Lung (tissue), 12 donors: ENCODE measurements around the gene NFKB1. TPM values are rescaled to one million over a fixed set of nuclear protein-coding genes. Genes with fewer than 3 reads are reported as not detected.

Source experiments
- ATAC-seq: fragments of 200-7000 bp; cut with Tn5 transposase; one replicate; pipeline ENCODE4 v1.9.1; 2020; ENCODE audit warnings: moderate number of reproducible peaks; ENCODE audit not compliant: insufficient read depth, low FRiP score
- DNase-seq, 3 donors: peaks; one replicate each; pipeline ENCODE4 v3.0.0-alpha.2; 2013 to 2017
- H3K27ac ChIP-seq, 2 donors: one replicate each; pipeline ENCODE4 v1.5.1; 2013; ENCODE audit warnings: mild to moderate bottlenecking in 2 of 2, moderate library complexity in 2 of 2, control low read depth in 1 of 2, inconsistent platforms in 1 of 2, low read depth in 1 of 2, low read length in 1 of 2
- H3K27me3 ChIP-seq, 3 donors: one replicate each; pipeline ENCODE4 v1.5.1; 2013; ENCODE audit warnings: low read length in 2 of 3; ENCODE audit not compliant: control insufficient read depth in 3 of 3, insufficient read depth in 3 of 3
- H3K36me3 ChIP-seq, 4 donors: one replicate each; pipeline ENCODE4 v1.5.1; 2013; ENCODE audit warnings: low read length in 4 of 4, mild to moderate bottlenecking in 1 of 4, moderate library complexity in 1 of 4; ENCODE audit not compliant: control insufficient read depth in 4 of 4, insufficient read depth in 4 of 4
- H3K4me1 ChIP-seq, 5 donors: one replicate each; pipeline ENCODE4 v1.5.1; 2013; ENCODE audit warnings: low read length in 5 of 5, mild to moderate bottlenecking in 2 of 5, moderate library complexity in 1 of 5; ENCODE audit not compliant: control insufficient read depth in 5 of 5, insufficient read depth in 5 of 5
- H3K4me3 ChIP-seq: one replicate; pipeline ENCODE4 v1.5.1; 2013; ENCODE audit warnings: mild to moderate bottlenecking, control low read depth, moderate library complexity
- H3K9ac ChIP-seq, 2 donors: one replicate each; pipeline ENCODE4 v1.5.1; 2013; ENCODE audit warnings: low read length in 2 of 2, control low read depth in 1 of 2; ENCODE audit not compliant: insufficient read depth in 1 of 2
- H3K9me3 ChIP-seq, 4 donors: one replicate each; pipeline ENCODE4 v1.5.1; 2013; ENCODE audit warnings: low read length in 3 of 4, mild to moderate bottlenecking in 1 of 4, moderate library complexity in 1 of 4; ENCODE audit not compliant: control insufficient read depth in 4 of 4, insufficient read depth in 3 of 4
- CTCF ChIP-seq: IDR thresholded peaks from 2 replicates; pipeline ENCODE4 v1.5.1; 2012; ENCODE audit warnings: mild to moderate bottlenecking; ENCODE audit errors: control extremely low read depth, extremely low read depth
- WGBS, 2 donors: extraction: QIAGEN DNeasy Blood & Tissue Kit; methylation state at CpG; one replicate each; pipeline ENCODE4 v1.1.7; 2013; 5-methylcytosine and 5-hydroxymethylcytosine counted together
- polyA plus RNA-seq, 2 donors: library from polyadenylated mRNA; stranded (reverse); fragments of 200-250 nt; gene quantifications; one replicate each; pipeline ENCODE4 v1.2.1, GENCODE V29; 2013
- total RNA-seq, 2 donors: library from RNA; depleted of rRNA in 1 of 2; stranded (reverse); fragments of >200 nt in 1 of 2; gene quantifications; one replicate each; pipeline ENCODE4 v1.2.1, GENCODE V29; 2014 to 2021
- donor health status: control.
- donor health status: control.
- donor health status: Bipolar disorder and iron deficiency.
- donor health status: healthy.
- donor health status: DM: yes; HTN: yes; CAD: no.

The NFKB1 gene
- total and polyA plus RNA-seq, 4 donors, result 12.3 to 66.0 (median 56.7) TPM

- DNase-seq, result no peak
- Histone ChIP-seq H3K27ac (no peak overlapping the region), H3K36me3 (no peaks in the 10 kb centered on the region), H3K9ac (no peak overlapping the region), H3K4me1 (peaks cover 0 to 16% (median 10%) of the 10 kb centered on the region in 5 donors), H3K27me3 (no peaks in the 10 kb centered on the region), H3K9me3 (no peaks in the 10 kb centered on the region), H3K4me3 (no peak overlapping the region)
- ATAC-seq, result no peak
- 94 to 97% methylated on average over 1 of the region's 1 CpG for WGBS, 2 donors
- TF ChIP-seq CTCF, result no peak
Measured at GRCh38 chr4:102506523-102506922, 5.4 kb downstream of the NFKB1 start.

- H3K9me3 ChIP-seq, result peaks cover 0 to 12% (median 0%) of the 10 kb centered on the region in 4 donors
- WGBS, 2 donors, result 89 to 92% methylated on average over 5 of the region's 5 CpGs
- no peak for TF ChIP-seq CTCF
- no peaks in the 10 kb centered on the region for H3K36me3 ChIP-seq
- DNase-seq (no peak), ATAC-seq (no peak)
- no peak overlapping the region for H3K27ac ChIP-seq
- H3K27me3 ChIP-seq, result no peaks in the 10 kb centered on the region
- H3K9ac ChIP-seq, result no peak overlapping the region
- H3K4me1 ChIP-seq, result peaks cover 0 to 5% (median 0%) of the 10 kb centered on the region in 5 donors
- no peak overlapping the region for H3K4me3 ChIP-seq
Measured at GRCh38 chr4:102511830-102512605, 10.9 kb downstream of the NFKB1 start.

- H3K4me3 ChIP-seq, result no peak overlapping the region
- DNase-seq, result no peak
- TF ChIP-seq CTCF, result no peak
- no peak overlapping the region for H3K9ac ChIP-seq
- WGBS, 2 donors, result 81 to 90% methylated on average over 6 of the region's 6 CpGs
- no peaks in the 10 kb centered on the region for H3K36me3 ChIP-seq
- H3K4me1 ChIP-seq, result peaks cover 0 to 12% (median 0%) of the 10 kb centered on the region in 5 donors
- H3K27ac ChIP-seq, result no peak overlapping the region
- no peaks in the 10 kb centered on the region for H3K27me3 ChIP-seq
- ATAC-seq, result no peak
- peaks cover 0 to 12% (median 0%) of the 10 kb centered on the region in 4 donors for H3K9me3 ChIP-seq
Measured at GRCh38 chr4:102514298-102514964, 13.3 kb downstream of the NFKB1 start.
